ENCODE measurements around the gene ACOT11.
"Not testable (repeated sequence)": the region's sequence is repeated elsewhere in the genome, so short reads cannot be mapped to it uniquely, and the experiment has no call there.

The ACOT11 gene

DNA sequence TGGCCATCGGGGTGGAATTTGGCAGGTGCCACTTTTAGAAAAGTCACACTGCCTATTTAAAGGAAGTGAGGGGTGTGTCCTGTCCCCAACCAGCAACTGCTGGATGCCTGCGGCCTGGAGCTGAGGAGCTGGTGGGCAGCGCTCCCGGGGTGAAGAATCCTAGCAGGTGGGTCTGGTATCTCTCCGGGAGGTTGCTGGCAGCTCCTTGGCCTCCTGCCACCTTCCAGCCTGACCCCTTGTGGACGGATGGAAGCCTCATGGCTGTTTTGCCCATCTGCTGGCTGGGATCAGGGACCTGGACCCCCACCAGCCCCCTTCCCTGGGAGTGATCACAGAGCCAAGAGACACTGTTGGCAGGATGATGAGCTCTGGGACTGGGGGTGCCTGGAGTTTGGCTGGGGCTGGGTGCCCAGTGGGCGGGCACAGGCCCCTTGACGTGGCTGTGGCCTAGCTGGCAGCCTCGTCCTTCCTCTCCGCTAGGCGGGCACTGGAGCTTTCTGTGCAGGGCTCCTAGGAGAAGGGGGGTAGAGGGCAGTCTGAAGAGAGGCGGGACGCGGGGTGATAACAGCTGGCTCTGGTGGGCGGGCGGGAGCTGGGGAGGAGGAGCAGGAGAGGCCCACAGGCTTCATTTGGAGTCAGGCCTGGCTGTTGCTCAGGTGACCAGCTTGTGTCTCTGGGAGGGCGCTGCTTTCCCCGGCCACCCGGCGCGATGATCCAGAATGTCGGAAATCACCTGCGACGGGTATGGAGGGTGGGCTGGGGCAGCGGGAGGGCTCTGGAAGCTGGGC lies at the start of gene ACOT11:
Gene ACOT11, plus strand, starts transcription at position 628 of the 788 bp plus-strand sequence. Its CDS starts 82 bp downstream, at position 710.
- peak; percentile 78 for DNase-seq (ENCODE audit: low spot score)

DNA sequence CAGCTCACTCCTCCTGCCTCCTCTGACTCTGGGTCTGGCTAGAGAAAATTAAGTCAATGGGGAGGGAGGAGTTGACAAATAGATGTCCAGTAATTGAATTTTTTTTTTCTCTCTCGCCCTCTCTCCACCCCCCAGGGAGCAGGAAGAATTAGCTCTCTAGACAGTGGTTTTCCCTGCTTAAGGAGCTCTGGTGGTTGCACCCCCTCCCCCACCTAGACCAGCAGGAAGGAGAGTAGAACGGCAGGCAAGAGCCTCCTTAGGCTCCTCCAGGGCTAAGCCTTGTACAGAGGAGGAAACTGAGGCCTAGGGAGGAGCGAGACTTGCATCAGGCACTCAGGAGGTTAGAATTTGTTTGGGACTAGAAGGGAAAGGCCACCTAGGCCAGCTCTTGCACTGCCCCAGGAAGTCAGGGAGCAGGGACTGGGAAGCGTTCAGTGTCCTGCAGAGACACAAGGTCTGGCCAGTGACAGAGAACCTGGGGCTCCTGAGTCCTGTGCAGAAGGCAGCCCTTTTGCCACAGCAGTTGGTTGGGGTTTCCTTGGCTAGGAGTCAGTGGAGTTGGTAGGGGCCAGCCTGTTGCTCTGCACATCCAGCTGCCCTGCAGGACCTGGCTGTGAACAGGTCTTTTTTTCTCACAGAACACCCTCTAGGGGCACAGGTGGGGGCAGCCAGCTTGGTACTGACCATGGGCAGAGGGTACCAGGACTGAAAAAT lies 49.5 kb upstream of the ACOT11 start:
- peak; percentile 35 for DNase-seq (ENCODE audit: low spot score)

- DNase-seq (ENCODE audit: low spot score), result no peak
Measured at GRCh38 chr1:54499097-54499359, 49.0 kb upstream of the ACOT11 start.

DNA sequence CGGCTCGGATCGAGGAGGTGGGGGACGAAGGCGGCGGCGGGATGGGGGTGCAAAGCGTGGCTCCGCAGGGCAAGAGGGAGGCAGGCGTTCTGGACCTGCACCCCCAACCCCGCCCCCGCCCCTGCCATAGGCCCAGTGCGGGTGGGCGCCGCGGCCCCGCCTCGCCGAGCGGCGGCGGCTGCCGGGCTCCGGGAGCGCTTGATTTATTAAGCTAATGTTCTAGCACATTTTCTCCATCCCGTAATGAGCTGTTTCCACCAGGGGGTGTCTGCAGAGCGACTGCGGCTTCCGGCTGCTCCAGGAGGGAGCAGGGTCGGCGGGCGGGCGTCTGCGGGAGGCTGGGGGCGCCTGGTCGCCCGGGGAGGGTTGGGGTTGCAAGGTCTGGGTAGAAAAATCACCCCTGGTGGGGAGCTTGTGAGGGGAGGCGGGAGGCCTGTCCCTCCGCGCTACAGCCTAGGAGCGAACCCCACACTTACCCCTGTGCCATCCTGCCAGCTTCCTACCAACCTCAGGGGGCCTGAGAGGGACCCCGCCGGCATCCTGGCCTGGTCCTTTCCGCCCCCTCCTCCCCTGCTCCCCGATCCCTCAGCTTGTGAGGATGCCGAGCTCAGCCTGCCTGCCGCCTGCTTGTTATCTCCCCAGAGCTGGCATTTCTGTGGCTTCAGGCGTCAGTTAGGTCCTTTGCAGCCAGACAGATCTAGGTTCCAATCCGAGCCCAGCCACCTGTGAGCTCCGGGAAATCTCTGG lies 48.5 kb upstream of the ACOT11 start:
- DNase-seq (ENCODE audit: low spot score), result peak; percentile 46

DNA sequence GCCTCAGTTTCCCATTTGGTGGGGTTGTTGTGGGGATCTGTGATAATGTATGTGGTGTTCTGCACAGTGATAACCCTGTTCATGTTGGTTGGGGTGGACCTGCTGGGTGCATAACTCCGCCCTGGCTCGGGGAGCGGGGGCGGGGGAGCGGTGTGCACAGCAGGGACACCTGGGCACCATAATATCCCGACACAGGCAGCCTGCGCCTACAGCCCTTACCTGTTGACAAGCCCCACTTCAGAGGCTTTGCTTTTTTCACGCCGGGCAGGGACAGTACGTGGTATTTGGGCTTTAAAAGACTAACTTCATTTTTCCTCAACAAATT lies 48.0 kb upstream of the ACOT11 start:
- DNase-seq (ENCODE audit: low spot score), result no peak

DNA sequence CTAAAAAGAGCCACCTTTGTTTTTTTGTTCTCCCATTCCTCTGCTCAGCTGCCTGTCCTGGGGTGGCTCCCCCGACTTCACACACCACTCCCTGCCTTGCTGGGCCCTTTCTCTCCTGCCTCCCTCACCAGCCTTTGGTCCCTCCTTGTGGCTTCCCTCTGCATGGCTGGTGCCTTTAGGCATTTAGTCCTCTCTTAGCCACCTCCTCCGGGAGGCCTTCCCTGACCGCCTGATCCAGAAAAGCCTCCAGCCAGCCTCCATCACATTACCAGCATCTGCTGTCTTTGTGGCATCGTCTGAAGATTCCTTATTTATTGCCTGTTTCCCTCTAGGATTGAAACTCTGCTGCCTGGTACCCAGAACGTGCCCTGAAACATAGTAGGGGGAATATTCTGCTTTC lies 46.2 kb upstream of the ACOT11 start:
- no peak for DNase-seq (ENCODE audit: low spot score)

DNA sequence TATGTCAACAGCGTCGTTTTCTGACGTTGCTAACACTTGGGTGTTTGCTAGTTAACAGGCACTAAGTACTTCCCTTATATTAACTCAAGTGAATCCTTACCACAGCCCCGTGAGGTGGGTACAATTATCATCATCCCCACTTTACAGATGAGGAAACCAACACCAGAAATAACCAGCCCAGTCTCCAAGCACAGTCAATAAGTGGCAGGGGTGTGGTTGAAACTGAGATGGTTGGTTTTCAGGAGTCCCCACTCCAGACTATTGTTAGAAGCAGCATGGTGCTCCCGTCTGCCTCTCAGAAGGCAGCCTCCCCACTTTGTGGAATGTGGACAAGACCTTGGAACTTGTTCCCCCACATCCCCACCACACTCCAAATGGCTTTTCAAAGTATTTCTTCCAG lies 45.7 kb upstream of the ACOT11 start:
- DNase-seq (ENCODE audit: low spot score), result no peak

GRCh38 chr1:54506594-54506993 lies 41.4 kb upstream of the ACOT11 start:
- peak; percentile 42 for DNase-seq (ENCODE audit: low spot score)

DNA sequence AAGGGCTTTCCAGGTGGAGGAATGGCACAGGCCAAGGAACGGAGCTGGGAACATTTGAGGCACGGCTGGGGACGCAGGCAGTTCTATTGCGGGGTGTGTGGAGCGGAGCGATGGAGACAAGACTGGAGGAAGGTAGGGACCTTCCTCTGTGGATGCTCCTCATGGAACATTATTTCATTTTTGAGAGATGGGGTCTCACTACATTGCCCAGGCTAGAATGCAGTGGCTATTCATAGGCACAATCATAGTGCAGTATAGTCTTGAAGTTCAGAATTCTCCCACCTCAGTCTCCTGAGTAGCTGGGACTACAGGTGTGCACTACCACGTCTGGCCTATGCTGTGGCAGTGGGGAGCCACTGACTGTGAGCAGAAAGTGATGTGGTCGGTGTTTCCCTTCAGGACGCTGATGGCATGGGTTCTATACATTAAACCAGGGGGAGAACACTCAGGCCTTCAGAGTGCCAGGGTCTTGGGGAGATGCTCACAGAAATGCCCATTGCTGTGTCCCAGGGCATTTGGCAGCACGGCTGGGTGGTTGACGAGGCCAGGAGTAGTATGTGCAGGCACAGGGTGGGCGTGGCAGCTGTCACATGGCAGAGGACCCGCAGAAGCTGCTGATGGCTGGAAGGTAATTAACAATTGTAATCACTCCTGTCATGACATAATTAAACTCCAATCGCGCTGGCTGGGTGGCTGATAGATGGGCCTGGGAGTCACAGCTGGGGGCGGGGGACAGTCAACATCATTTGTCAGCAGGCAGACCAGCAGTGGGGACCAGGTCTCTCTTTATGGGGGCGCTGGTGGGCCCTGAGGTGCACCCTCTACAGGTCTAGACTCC lies 40.8 kb upstream of the ACOT11 start:
- no peak for DNase-seq (ENCODE audit: low spot score)

- no peak for DNase-seq (ENCODE audit: low spot score)
Measured at GRCh38 chr1:54510715-54511270, 37.2 kb upstream of the ACOT11 start.

DNA sequence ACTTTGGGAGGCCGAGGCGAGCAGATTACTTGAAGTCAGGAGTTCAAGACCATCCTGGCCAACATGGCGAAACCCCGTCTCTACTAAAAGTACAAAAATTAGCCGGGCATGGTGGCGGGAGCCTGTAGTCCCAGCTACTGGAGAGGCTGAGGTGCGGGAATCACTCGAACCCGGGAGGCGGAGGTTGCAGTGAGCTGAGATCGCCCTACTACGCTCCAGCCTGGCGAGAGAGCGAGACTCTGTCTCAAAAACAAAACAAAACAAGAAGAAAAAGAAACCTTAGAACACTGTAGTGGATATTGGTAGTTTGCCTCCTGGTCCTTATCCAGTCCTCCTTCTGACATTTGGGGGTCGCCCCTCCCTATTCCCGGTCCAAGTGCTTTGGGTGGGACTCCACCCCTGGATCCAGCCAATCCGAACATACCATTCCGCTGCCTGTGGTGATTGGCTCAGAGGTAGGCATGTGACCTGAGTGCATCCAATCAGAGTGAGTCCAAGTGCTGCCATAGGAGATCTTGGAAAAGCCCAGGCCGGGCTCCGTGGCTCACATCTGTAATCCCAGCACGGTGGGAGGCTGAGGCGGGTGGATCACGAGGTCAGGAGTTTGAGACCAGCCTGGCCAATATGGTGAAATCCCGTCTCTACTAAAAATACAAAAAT lies 34.0 kb upstream of the ACOT11 start:
- not testable (repeated sequence) for DNase-seq (ENCODE audit: low spot score)

DNA sequence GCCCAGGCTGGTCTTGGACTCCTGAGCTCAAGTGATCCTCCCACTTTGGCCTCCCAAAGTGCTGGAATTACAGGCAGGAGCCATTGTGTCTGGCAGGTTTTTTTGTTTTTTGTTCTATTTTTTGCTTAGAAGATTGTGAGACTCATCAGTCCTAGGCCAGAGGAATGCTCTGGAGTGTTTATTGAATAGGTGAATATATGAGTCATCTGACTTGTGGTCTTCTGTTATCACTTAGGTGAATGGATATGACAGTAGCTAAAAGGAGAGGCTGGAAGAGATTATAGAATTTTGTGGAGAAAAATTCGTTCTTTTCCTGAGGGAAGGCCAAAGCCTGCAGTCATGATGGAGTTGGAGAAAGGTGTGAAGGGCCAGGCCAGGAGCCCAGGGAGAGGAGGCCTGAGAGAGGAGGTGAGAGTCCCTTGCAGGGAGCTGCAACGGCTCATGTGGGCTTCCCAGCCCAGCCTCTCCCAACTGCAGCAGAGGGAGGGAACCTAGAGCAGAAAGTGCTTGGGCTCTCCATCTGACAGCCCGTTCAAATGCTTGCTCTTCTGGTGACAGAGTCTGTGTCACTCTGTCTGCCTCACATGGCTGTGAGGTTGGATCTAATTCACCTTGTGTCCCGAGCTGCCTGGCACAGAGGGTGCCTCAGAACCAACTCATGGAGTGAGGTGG lies 31.6 kb upstream of the ACOT11 start:
- DNase-seq (ENCODE audit: low spot score), result peak; percentile 66

GRCh38 chr1:54517496-54517895 lies 30.5 kb upstream of the ACOT11 start:
- DNase-seq (ENCODE audit: low spot score), result no peak

- no peak for DNase-seq (ENCODE audit: low spot score)
Measured at GRCh38 chr1:54518489-54518888, 29.5 kb upstream of the ACOT11 start.

DNA sequence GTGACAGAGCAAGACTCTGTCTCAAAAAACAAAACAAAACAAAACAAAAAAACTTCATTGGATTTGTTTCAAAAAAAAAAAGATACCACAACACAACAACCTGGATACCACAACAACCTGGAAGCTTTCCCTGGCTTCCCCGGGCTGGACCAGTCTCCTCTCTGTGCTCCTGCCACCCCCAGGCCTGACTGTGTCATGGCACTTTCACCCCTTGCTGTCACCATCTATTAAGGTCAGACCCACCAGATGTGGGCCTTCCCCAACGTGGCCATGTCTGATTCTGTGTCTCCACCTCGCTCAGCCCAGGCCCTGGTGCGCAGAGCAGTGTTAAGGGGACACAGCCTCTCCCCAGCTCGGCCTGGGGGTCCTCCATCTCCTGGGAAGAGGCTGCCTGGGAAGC lies 28.3 kb upstream of the ACOT11 start:
- DNase-seq (ENCODE audit: low spot score), result peak; percentile 14

DNA sequence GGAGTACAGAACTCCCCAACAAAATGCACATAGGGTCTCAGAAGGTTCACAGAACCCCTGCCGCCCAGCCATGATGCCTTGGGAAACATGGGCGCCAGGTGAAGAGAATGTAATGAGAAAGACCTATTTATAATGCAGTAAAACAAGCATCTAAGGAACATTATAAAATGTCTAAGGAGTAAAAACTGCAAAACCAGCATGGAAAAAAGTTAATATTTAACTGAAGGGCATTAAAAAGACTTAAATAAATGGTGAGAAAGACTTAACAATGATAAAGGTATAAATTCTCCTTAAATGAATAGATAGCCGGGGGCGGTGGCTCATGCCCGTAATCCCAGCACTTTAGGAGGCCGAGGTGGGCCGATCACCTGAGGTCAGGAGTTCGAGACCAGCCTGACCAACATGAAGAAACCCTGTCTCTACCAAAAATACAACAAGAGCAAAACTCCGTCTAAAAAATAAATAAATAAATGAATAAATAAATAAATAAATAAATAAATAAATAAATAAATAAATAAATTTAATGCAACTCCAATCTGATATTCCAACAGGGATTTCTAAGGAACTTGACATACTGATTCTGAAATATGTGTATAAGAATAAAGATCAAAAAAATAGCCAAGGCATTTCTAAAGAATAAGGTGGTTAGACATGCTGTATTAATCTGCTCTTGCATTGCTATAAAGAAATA lies 27.3 kb upstream of the ACOT11 start:
- DNase-seq (ENCODE audit: low spot score), result no peak

DNA sequence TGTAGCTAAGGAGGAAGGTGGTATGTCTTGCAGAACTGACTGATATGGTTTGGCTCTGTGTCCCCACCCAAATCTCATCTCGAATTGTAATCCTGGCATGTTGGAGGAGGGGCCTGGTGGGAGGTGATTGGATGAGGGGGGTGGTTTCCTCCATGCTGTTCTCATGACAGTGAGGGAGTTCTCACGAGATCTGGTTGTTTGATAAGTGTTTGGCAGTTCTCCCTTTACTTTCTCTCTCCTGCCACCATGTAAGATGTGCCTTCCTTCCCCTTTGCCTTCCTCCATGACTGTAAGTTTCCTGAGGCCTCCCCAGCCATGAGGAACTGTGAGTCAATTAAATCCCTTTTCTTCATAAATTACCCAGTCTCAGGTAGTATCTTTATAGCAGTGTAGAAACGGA lies 21.5 kb upstream of the ACOT11 start:
- not testable (repeated sequence) for DNase-seq (ENCODE audit: low spot score)

GRCh38 chr1:54528613-54529012 lies 19.4 kb upstream of the ACOT11 start:
- no peak for DNase-seq (ENCODE audit: low spot score)

DNA sequence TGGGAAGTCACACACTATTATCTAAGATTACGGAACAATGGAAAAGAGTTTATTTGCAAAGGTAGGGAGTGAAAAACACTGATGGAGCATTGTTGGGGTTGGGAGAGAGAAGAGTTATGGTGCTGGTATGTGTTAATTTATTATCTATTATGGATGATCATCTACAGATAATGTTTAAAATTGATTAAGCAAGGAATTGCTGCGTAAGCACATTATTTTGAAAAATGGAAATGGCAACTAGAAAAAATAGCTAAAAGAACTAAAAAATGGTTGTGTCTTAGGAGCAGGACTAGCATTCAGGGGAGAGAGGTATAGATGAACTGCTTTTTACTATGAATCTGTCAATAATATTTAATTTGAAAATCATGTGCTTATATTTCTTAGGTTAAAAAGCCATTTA lies 16.0 kb upstream of the ACOT11 start:
- DNase-seq (ENCODE audit: low spot score), result no peak

GRCh38 chr1:54536656-54537055 lies 11.4 kb upstream of the ACOT11 start:
- DNase-seq (ENCODE audit: low spot score), result not testable (repeated sequence)
